ENCODE measurements around the gene STARD5.
"Not testable (repeated sequence)": the region's sequence is repeated elsewhere in the genome, so short reads cannot be mapped to it uniquely, and the experiment has no call there.

STARD5 gene

DNA sequence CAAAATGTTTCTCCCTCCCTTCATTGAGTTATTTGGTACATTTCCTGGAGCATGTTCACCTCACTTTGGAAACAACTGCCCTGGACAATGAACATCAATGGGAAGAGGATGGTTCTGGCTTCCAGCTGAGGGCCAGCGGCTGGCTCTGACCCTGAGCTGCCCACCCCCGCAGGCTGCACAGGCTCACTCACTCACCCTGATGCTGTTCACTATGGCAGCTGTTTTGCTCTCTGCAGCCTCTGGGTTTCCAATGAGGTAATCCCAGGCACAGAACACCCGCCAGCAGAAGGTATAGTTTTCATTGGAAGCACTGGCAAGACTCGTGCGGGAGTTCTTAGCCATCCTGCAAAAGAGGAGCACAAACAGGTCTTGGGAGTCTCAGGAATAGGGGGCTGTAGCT lies 32.3 kb upstream of the STARD5 start:
- Histone ChIP-seq H3K4me1 (ENCODE audit: control insufficient read depth, insufficient read depth, low read length) (0 out of 2 replicates have a peak, but pooled peaks cover 1% of the 10 kb centered on the region), H3K9me3 (ENCODE audit: control insufficient read depth, insufficient read depth, low read length) (no peaks in the 10 kb centered on the region), H3K27ac (ENCODE audit: low read length) (no peak overlapping the region), H3K4me3 (ENCODE audit: low read length) (no peak overlapping the region), H3K27me3 (ENCODE audit: control insufficient read depth, insufficient read depth, low read length) (no peaks in the 10 kb centered on the region), H3K36me3 (ENCODE audit: control insufficient read depth, insufficient read depth, low read length) (no peaks in the 10 kb centered on the region)
- DNase-seq (ENCODE audit: low read depth, low spot score) = no peak
- WGBS (ENCODE audit: insufficient coverage, insufficient read length) = no CpG with 5 or more reads among the region's 5 CpGs

DNA sequence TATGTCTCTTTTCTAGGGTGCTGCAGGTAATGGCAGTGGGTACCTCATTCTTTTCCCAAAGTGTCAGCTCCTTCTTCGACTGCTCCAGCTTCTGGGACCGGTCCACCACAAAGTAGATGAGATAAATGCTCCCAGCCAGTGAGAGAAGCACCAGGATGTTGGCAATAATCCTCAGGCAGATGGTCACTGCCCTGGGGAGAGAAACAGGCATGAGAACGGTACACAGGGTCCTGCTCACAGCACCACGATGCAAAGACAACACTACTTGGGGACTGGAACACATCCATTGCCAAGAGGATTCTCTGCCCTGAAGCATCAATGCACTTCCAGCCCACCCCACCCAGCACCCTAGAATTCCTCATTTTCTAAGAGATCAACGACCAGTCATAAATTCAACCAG lies 27.7 kb upstream of the STARD5 start:
- Histone ChIP-seq H3K9me3 (ENCODE audit: control insufficient read depth, insufficient read depth, low read length) (no peaks in the 10 kb centered on the region), H3K36me3 (ENCODE audit: control insufficient read depth, insufficient read depth, low read length) (no peaks in the 10 kb centered on the region), H3K27me3 (ENCODE audit: control insufficient read depth, insufficient read depth, low read length) (no peaks in the 10 kb centered on the region), H3K27ac (ENCODE audit: low read length) (no peak overlapping the region), H3K4me3 (ENCODE audit: low read length) (no peak overlapping the region), H3K4me1 (ENCODE audit: control insufficient read depth, insufficient read depth, low read length) (no peaks in the 10 kb centered on the region)
- no CpG with 5 or more reads among the region's 5 CpGs for WGBS (ENCODE audit: insufficient coverage, insufficient read length)
- no peak for DNase-seq (ENCODE audit: low read depth, low spot score)

DNA sequence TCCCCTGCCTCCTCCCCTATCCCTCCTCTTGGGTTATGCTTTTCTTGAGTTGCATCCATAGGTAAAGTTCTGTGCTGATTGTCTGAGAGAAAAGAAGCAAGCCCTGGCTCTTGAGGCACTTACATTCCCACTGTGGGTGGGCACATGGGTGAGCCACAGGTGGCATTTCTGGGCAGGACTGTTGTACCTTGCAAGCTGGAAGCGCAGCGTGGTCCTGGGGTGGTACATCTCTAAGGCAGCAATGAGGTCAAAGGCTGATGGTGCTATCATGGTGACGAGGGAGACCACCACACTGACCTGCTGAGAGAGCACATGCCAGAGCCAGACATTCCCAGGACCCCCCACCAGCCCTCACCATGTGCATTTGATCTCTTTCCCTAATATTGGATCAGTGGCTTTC lies 25.3 kb upstream of the STARD5 start:
- no CpG with 5 or more reads among the region's 3 CpGs for WGBS (ENCODE audit: insufficient coverage, insufficient read length)
- Histone ChIP-seq H3K4me1 (ENCODE audit: control insufficient read depth, insufficient read depth, low read length) (no peaks in the 10 kb centered on the region), H3K36me3 (ENCODE audit: control insufficient read depth, insufficient read depth, low read length) (no peaks in the 10 kb centered on the region)

DNA sequence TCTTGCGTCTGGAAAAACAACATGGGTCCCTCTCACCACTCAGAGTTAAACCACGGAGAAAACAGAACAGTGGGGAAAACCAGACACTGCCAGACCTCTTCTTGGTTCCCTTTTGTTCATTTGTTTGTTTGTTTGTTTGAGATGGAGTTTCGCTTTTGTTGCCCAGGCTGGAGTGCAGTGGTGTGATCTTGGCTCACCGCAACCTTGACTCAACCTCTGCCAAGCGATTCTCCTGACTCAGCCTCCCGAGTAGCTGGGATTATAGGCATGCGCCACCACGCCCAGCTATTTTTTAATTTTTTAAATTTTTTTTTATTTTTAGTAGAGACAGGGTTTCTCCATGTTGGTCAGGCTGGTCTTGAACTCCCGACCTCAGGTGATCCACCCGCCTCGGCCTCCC lies 24.8 kb upstream of the STARD5 start:
- H3K4me1 ChIP-seq (ENCODE audit: control insufficient read depth, insufficient read depth, low read length); DNase-seq (ENCODE audit: low read depth, low spot score); H3K4me3 ChIP-seq (ENCODE audit: low read length); H3K27me3 ChIP-seq (ENCODE audit: control insufficient read depth, insufficient read depth, low read length); H3K27ac ChIP-seq (ENCODE audit: low read length); H3K9me3 ChIP-seq (ENCODE audit: control insufficient read depth, insufficient read depth, low read length); H3K36me3 ChIP-seq (ENCODE audit: control insufficient read depth, insufficient read depth, low read length): not testable (repeated sequence)
- no CpG with 5 or more reads among the region's 11 CpGs for WGBS (ENCODE audit: insufficient coverage, insufficient read length)

More for the DNA sequence above, 25.3 kb upstream of the STARD5 start:
- Histone ChIP-seq H3K9me3 (ENCODE audit: control insufficient read depth, insufficient read depth, low read length) (no peaks in the 10 kb centered on the region), H3K4me3 (ENCODE audit: low read length) (no peak overlapping the region), H3K27me3 (ENCODE audit: control insufficient read depth, insufficient read depth, low read length) (no peaks in the 10 kb centered on the region), H3K27ac (ENCODE audit: low read length) (no peak overlapping the region)
- no peak for DNase-seq (ENCODE audit: low read depth, low spot score)

DNA sequence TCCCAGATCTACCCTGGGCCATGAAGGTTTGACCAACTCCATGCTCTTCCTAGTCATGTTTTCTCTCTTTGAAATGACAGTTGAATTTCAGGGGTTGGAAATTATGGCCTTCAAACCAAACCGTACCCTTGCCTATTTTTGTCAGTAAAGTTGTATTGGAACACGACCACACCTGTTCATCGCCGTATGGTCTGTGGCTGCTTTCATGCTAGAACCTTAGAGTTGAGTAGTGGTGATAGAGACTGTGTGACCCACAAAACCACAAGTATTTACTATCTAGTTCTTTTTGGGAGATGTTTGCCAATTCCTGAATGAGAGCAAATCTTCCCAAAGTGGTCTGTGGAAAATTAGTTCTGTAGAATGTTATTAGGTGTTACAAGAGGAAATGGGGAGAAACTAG lies 24.0 kb upstream of the STARD5 start:
- Histone ChIP-seq H3K9me3 (ENCODE audit: control insufficient read depth, insufficient read depth, low read length) (no peaks in the 10 kb centered on the region), H3K27me3 (ENCODE audit: control insufficient read depth, insufficient read depth, low read length) (no peaks in the 10 kb centered on the region), H3K4me1 (ENCODE audit: control insufficient read depth, insufficient read depth, low read length) (no peaks in the 10 kb centered on the region), H3K27ac (ENCODE audit: low read length) (no peak overlapping the region), H3K36me3 (ENCODE audit: control insufficient read depth, insufficient read depth, low read length) (no peaks in the 10 kb centered on the region), H3K4me3 (ENCODE audit: low read length) (no peak overlapping the region)
- WGBS (ENCODE audit: insufficient coverage, insufficient read length) = no CpG with 5 or more reads among the region's 4 CpGs
- DNase-seq (ENCODE audit: low read depth, low spot score) = no peak

DNA sequence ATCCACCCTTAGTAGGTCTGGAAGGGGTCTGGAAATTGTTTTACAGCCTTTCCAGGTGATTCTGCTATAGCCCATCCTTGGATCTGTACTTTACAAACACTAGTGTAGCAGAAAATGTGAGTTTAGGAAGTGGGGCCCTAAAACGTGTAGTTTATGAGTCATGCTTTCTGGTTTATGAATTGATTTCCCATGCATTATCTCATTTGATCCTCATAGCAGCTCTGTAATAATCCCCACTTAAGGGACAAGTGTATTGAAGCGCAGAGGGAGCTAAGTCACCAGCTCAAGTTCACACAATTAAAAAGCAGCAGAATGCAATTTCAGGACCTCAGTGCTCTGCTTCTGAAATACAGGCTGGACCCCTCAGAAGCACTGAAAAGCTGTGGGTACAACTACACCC lies 22.7 kb upstream of the STARD5 start:
- no peak overlapping the region for H3K4me3 ChIP-seq (ENCODE audit: low read length)
- no peaks in the 10 kb centered on the region for H3K9me3 ChIP-seq (ENCODE audit: control insufficient read depth, insufficient read depth, low read length)
- no peak overlapping the region for H3K27ac ChIP-seq (ENCODE audit: low read length)
- no peaks in the 10 kb centered on the region for H3K36me3 ChIP-seq (ENCODE audit: control insufficient read depth, insufficient read depth, low read length)
- WGBS (ENCODE audit: insufficient coverage, insufficient read length) = no CpG with 5 or more reads among the region's 2 CpGs
- no peaks in the 10 kb centered on the region for H3K4me1 ChIP-seq (ENCODE audit: control insufficient read depth, insufficient read depth, low read length)
- no peak for DNase-seq (ENCODE audit: low read depth, low spot score)
- H3K27me3 ChIP-seq (ENCODE audit: control insufficient read depth, insufficient read depth, low read length) = no peaks in the 10 kb centered on the region

DNA sequence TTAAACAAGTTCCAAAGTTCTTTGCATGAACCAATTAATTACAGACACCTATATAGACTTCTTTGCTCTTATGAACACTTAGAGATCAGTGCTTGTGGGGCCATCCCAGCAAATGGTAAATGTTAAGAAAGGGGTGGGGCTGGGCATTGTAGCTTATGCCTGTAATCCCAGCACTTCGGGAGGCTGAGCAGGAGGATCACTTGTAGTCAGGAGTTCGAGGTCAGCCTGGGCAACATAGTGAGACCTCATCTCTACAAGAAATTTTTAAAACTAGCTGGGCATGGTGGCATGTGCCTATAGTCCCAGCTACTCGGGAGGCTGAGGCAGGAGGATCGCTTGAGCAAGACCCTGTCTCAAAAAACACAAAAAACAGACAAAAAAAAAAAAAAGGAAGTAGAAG lies 19.4 kb upstream of the STARD5 start:
- Histone ChIP-seq H3K4me1 (ENCODE audit: control insufficient read depth, insufficient read depth, low read length) (no peaks in the 10 kb centered on the region), H3K36me3 (ENCODE audit: control insufficient read depth, insufficient read depth, low read length) (no peaks in the 10 kb centered on the region), H3K9me3 (ENCODE audit: control insufficient read depth, insufficient read depth, low read length) (no peaks in the 10 kb centered on the region), H3K27ac (ENCODE audit: low read length) (no peak overlapping the region), H3K27me3 (ENCODE audit: control insufficient read depth, insufficient read depth, low read length) (no peaks in the 10 kb centered on the region), H3K4me3 (ENCODE audit: low read length) (no peak overlapping the region)
- WGBS (ENCODE audit: insufficient coverage, insufficient read length) = no CpG with 5 or more reads among the region's 4 CpGs
- DNase-seq (ENCODE audit: low read depth, low spot score) = no peak

DNA sequence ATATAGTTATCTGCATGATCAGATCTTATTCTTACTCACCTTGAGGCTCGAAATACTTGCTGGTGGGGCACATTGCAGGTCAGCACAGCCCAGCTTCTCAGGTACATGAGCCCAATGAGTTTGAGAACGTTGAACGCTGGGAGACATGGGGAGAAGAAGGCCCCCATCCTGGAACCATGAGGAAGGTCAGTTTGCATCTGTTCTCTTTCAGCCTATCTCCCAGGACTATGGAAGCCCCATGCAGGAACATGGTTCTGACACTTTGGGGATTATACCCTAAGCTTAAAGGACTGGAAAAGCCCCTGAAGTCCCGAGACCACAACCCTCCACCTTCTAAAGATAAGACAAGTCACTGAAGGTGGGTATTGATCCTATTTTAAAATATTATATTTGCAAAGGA lies 17.4 kb upstream of the STARD5 start:
- no CpG with 5 or more reads among the region's 4 CpGs for WGBS (ENCODE audit: insufficient coverage, insufficient read length)
- Histone ChIP-seq H3K36me3 (ENCODE audit: control insufficient read depth, insufficient read depth, low read length) (no peaks in the 10 kb centered on the region), H3K4me1 (ENCODE audit: control insufficient read depth, insufficient read depth, low read length) (no peaks in the 10 kb centered on the region), H3K9me3 (ENCODE audit: control insufficient read depth, insufficient read depth, low read length) (no peaks in the 10 kb centered on the region), H3K27me3 (ENCODE audit: control insufficient read depth, insufficient read depth, low read length) (no peaks in the 10 kb centered on the region), H3K27ac (ENCODE audit: low read length) (no peak overlapping the region), H3K4me3 (ENCODE audit: low read length) (no peak overlapping the region)
- DNase-seq (ENCODE audit: low read depth, low spot score) = no peak

DNA sequence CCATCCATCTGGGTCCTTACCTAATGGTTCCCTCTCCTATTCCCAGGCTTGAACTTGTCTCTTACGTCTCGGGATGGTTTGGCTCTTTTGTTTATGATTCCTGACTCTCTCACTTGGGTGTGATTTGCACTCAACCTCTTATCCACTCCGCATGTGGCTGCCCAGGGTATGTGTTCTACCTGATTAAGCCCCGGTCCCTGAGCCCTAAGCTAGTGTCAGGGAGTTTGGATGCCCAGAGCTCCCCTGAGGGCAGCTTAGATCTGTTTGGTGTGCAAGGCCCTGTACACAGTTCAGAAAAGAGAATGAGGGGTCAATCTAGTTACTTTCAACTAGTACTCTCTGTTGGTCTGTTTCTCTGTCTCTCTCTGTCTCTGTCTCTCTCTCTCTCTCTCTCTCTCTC lies 15.9 kb upstream of the STARD5 start:
- H3K27me3 ChIP-seq (ENCODE audit: control insufficient read depth, insufficient read depth, low read length) = no peaks in the 10 kb centered on the region
- H3K9me3 ChIP-seq (ENCODE audit: control insufficient read depth, insufficient read depth, low read length) = no peaks in the 10 kb centered on the region
- no peaks in the 10 kb centered on the region; the same call in 1 of the 2 replicates for H3K4me1 ChIP-seq (ENCODE audit: control insufficient read depth, insufficient read depth, low read length)
- H3K4me3 ChIP-seq (ENCODE audit: low read length) = no peak overlapping the region
- H3K36me3 ChIP-seq (ENCODE audit: control insufficient read depth, insufficient read depth, low read length) = no peaks in the 10 kb centered on the region
- H3K27ac ChIP-seq (ENCODE audit: low read length) = no peak overlapping the region
- DNase-seq (ENCODE audit: low read depth, low spot score) = no peak
- no CpG with 5 or more reads among the region's 4 CpGs for WGBS (ENCODE audit: insufficient coverage, insufficient read length)

DNA sequence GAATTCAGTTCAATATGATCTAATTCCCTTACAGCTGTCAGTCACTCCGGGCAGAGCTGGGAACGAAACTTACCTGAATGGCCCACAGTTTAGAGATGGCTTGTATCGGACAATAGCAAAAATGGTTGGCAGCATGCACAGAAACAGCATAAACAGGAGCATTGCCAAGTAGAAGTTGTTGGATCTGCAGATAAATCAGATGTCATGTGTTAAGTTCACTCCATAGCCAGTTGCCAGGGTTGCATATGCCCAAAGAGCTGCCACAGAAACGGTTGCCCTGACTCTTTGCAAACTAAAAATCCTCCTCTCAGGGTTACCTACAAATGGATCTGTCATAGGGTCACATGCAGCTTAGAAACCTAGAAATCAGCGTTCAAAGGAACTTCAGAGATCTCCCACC lies 15.4 kb upstream of the STARD5 start:
- Histone ChIP-seq H3K4me3 (ENCODE audit: low read length) (no peak overlapping the region), H3K4me1 (ENCODE audit: control insufficient read depth, insufficient read depth, low read length) (no peaks in the 10 kb centered on the region; the same call in 1 of the 2 replicates), H3K27me3 (ENCODE audit: control insufficient read depth, insufficient read depth, low read length) (no peaks in the 10 kb centered on the region), H3K9me3 (ENCODE audit: control insufficient read depth, insufficient read depth, low read length) (no peaks in the 10 kb centered on the region), H3K36me3 (ENCODE audit: control insufficient read depth, insufficient read depth, low read length) (no peaks in the 10 kb centered on the region), H3K27ac (ENCODE audit: low read length) (no peak overlapping the region)
- DNase-seq (ENCODE audit: low read depth, low spot score) = no peak
- no CpG with 5 or more reads among the region's 5 CpGs for WGBS (ENCODE audit: insufficient coverage, insufficient read length)

DNA sequence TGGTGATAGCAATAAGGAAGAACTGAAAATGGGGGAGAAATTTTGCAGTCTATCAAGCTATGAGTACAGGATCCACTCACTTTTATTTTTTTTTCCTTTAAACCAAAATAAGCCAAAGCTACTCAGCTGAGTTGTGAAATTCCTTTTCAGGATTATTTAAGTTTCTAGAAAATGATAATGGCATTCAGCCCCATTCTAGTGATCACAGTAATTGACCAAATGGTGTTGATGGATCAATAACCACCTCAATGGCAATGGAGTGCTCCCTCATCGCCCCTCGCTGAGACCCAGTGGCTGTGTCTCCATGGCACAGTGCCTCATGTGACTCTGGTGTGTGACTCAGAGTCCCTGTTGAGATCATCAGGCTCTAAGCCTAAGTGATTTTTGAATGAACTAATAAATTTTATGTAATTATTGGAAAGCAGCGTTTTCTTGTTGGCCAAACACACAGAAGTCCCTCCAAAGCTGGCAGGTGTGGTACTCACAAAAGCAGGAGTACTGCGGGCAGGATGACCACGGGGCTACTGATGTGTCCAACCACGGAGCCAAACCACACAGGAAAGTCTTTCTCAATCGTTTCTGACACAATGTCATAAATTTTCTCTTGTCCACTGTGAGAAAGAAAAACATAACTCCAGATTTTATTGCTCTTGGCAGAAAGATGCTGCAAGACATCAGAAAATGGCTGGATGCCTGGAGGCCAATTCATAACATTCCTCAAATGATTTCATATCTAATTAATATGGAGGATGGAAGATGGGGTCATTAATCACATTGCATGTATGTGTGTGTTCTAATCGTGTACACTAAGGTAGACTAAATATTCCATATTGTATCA lies 14.4 kb upstream of the STARD5 start:
- no peaks in the 10 kb centered on the region for H3K9me3 ChIP-seq (ENCODE audit: control insufficient read depth, insufficient read depth, low read length)
- no peaks in the 10 kb centered on the region; the same call in 1 of the 2 replicates for H3K4me1 ChIP-seq (ENCODE audit: control insufficient read depth, insufficient read depth, low read length)
- H3K27ac ChIP-seq (ENCODE audit: low read length) = no peak overlapping the region
- H3K36me3 ChIP-seq (ENCODE audit: control insufficient read depth, insufficient read depth, low read length) = no peaks in the 10 kb centered on the region
- H3K4me3 ChIP-seq (ENCODE audit: low read length) = no peak overlapping the region
- no CpG with 5 or more reads among the region's 8 CpGs for WGBS (ENCODE audit: insufficient coverage, insufficient read length)
- DNase-seq (ENCODE audit: low read depth, low spot score) = no peak
- H3K27me3 ChIP-seq (ENCODE audit: control insufficient read depth, insufficient read depth, low read length) = no peaks in the 10 kb centered on the region

Measured in iPS DF 6.9 (cell line).